Astrocyte of the cerebellum (primary cell): Measurements from ENCODE around the gene C2orf81.

Experiments
- DNase-seq: peaks from one replicate; pipeline ENCODE4 v3.0.0-alpha.2; 2011; ENCODE audit warnings: low read depth
- H3K4me3 ChIP-seq: 2 replicates; pipeline ENCODE4 v1.5.1; 2011; ENCODE audit warnings: mild to moderate bottlenecking, low read depth, low read length, moderate library complexity
- CTCF ChIP-seq: IDR thresholded peaks from 2 replicates; pipeline ENCODE4 v1.5.1; 2012; ENCODE audit warnings: low read length, low read depth, moderate library complexity, mild to moderate bottlenecking; ENCODE audit errors: missing control alignments
- in situ Hi-C: cut with HindIII; loops from 2 replicates; pipeline ENCODE4 v1.10.0; 2017; ENCODE audit warnings: low sequenced_read_pairs

The C2orf81 gene

DNA sequence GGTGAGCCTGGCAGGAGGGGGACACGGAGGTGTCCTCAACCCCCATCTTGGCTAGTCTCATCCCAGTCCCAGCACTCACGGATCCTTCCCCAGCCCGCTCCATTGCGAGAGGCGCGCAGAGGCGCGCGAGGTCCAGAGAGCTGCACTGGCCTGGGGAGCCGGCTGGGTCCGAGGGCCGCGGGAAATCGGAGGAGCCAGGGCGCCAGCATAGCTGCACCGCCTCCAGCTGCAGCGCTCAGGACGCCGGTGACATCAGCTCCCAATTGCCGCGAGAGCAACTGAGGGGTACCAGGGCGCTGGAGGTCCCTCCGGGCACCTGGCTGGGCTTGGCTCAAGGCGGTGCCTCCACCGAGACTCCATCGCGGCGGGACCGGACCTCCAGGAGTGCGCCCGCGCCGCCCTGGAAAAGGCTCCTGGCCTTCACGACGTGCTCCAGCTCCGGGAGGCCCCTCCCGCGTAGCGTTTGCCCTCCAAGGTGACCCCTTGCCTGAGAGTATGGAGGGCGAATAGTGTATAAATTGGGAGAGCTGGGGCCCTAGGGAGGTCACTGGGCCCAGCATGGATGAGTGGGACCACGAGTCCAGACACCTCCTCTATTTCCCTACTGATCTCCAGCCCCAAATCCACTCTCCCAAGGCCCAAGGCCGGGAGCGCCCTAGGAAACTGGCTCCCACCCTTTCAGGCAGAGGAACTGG is 14.8 kb upstream of the C2orf81 start:
- in situ Hi-C loops, result loop anchor here (5.0 kb wide), 1 partner anchor 91 kb away; the partner anchor contains the start of genes AUP1, DQX1 and HTRA2
- no peak for TF ChIP-seq CTCF
- no peak overlapping the region for H3K4me3 ChIP-seq
- DNase-seq, result no peak

GRCh38 chr2:74430502-74430901 is 9.1 kb upstream of the C2orf81 start:
- no peak overlapping the region for H3K4me3 ChIP-seq
- in situ Hi-C loops, result no loop called here
- no peak for DNase-seq
- TF ChIP-seq CTCF, result no peak

- in situ Hi-C loops, result no loop called here
- DNase-seq, result no peak
- TF ChIP-seq CTCF, result no peak
Measured at GRCh38 chr2:74429487-74430451, 8.3 kb upstream of the C2orf81 start.

GRCh38 chr2:74428675-74429074 is 7.3 kb upstream of the C2orf81 start:
- no peak overlapping the region for H3K4me3 ChIP-seq
- no peak for TF ChIP-seq CTCF
- in situ Hi-C loops, result no loop called here
- no peak for DNase-seq

More at GRCh38 chr2:74429487-74430451, 8.3 kb upstream of the C2orf81 start:
- no peak overlapping the region for H3K4me3 ChIP-seq

GRCh38 chr2:74427551-74427950 is 6.1 kb upstream of the C2orf81 start:
- TF ChIP-seq CTCF, result no peak
- in situ Hi-C loops, result no loop called here
- DNase-seq, result no peak
- H3K4me3 ChIP-seq, result no peak overlapping the region

DNA sequence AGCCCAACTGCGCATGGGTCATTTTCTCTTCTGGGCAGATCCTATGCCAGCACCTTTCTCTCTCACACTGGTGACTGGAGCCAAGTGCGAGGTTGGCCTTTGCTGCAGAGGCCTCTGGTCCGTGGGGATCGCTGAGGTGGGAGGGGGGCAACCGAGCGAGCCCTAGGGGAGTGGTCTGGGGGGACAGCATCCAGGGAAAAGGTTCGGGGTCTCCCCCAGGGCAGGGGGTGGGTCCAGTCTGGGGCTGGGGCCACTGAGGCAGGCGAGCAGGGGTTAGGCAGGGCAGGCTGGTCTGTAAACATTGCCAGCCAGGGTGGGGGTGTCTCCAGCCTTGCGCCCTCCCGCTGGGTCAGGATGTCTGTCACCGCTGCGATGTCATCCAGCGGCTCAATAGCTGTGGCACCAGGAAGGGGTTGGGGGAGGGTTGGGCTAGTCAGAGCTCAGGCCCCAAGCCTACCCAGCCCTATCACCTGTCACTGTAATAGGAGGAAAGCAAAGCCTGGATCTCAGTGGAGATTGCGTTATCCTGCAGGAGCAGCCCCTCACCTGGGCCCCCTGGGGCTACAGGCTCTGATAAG is 4.9 kb upstream of the C2orf81 start:
- in situ Hi-C loops, result no loop called here
- H3K4me3 ChIP-seq, result no peak overlapping the region
- TF ChIP-seq CTCF, result no peak
- DNase-seq, result no peak
